ENCODE measurements around the gene HTR1B.

DNA sequence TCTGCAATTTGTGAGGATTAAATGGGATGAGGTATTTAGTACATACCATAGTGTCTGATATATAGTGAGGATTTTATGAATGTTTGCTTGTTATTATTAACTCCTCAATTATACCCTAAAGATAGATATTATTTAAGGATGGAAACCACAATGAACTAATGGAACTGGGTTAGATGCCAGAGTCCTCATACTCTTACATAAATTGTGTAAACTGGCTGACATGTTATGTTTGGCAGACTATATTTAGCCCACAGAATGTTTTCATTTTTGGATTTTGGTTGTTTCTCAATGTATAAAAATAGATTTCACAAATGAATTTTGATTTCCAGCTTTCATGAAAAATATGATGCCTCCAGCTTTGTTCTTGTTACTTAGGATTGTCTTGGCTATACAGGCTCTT lies 37.6 kb downstream of the HTR1B start:
- no peak for TF ChIP-seq CTCF (conservative IDR thresholded peaks at IDR 0.05 in 1 of 2, IDR thresholded peaks at IDR 0.05 in 1 of 2; ENCODE audit: extremely low read depth in 1 of 2, insufficient read depth in 1 of 2, low read depth in 1 of 2, low read length in 2 of 2)
- TF ChIP-seq EZH2 (IDR thresholded peaks at IDR 0.05; ENCODE audit: borderline replicate concordance, low read length), result no peak

Measured in mammary epithelial cell (primary cell).